Retina (tissue), 1 donor: ENCODE data around the gene TMA7B.

ENCODE experiments used
- DNase-seq: peaks from one replicate; pipeline ENCODE4 v3.0.0-alpha.2; 2016

TMA7B gene

DNA sequence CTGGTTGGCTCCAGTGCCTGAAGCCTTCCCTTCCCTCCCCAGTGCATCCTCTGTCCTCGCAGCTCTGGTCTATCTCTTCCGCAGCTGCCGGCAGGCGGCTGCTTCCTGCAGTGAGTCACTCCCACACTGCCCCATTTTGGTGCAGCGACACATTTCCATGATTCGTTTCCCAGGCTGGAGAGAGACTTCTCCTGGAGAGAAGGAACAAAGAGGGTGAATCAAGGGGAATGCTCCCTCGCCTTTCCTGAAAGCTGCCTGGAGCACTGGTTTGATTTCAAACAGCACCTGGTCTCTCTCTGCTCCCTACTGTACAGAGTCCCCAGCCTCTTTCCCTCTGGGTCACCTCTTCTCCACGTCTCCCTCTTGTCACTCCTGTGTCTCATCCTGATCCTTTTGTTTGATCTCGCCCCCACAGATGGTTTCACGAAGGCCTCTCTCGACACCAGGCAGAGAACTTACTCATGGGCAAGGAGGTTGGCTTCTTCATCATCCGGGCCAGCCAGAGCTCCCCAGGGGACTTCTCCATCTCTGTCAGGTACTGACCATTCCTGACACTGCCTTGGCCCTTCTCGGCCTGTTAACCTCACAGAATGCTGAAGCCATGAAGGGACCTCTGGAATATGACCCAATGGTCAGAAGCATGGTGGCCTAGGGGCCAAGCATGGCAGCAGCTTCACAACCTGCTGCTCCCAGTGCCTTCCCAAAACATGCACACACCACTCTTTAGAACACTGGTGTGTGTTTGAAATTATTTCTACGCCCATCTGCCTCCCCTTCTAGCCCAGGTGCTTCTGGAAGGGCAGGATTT is at the start of gene TMA7B:
TSS of gene TMA7B (plus strand) at position 758 of the 808 bp plus-strand sequence. CDS start 3,978 bp downstream, outside the sequence.
- peak; percentile 61 for DNase-seq

DNA sequence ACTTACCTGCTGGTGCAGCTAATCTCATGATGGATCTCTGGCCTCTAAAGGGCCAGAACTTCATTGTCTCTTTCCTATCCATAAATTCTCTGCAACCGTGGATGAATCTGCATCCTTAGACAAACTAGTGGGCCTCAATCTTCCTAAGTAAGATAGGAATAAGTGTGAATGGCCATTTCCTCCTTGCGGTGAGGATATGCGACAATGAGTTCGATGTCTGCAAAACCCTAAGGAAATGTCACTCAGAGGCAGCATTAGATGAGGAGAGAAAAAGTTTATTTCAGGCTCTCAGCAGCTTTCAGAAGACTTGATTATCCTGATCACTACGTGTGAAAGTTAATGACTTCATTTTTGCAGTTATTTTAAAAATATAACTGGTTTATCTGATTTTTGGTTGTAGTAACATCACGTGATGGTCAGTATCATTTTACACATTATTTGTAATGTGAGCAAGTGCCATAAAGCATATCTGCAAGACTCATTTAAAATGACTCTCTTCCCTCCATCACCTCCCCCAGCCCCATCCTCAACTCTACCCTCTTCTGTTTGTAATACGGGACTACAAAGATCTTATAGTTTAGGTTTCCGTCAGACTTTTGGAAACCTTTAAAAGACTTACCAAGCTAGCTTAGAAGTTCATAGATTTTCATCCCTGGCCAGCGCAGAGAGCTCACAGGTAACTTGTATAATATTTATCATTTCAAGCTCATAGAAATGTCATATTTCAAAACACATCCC is 49.2 kb upstream of the TMA7B start:
- no peak for DNase-seq

DNA sequence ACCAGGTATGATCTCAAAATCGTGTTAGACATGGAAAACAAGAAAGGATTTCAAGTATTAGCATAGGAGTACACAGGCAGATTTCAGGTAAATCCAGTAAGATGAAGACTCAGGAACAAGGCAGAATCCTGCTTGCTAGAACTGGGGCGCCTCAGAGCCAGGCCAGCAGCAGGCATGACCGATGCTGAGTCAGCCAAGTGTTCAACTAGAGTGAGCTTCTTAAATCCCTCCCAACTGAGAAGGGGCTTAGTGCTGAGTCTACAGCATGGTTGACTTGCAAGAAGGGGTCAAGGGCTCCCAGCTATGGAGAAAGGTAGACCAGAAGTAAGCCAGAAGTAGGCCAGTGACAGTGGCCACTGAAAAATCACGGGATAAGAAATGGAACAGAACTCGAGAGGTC is 46.9 kb upstream of the TMA7B start:
- DNase-seq, result peak; percentile 26

DNA sequence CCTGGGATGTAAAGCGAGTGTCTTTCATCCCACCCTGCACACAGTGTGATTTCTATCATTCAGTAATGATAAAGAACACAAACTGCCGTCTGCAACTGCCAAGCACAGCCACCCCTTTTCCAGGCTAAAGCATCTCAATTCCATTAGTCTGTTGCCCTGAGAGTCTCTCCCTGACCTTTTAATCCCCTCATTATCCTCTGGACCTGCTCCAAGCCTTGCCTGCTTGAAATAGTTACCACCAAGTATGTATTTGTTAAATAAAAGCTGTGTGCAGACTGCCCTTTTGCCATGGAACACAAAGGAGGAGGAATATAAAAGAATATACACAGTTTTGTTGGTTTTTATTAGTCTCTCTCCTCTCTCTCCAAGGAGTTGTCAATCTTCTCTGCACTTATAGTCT is 46.3 kb upstream of the TMA7B start:
- DNase-seq, result peak; percentile 26

DNA sequence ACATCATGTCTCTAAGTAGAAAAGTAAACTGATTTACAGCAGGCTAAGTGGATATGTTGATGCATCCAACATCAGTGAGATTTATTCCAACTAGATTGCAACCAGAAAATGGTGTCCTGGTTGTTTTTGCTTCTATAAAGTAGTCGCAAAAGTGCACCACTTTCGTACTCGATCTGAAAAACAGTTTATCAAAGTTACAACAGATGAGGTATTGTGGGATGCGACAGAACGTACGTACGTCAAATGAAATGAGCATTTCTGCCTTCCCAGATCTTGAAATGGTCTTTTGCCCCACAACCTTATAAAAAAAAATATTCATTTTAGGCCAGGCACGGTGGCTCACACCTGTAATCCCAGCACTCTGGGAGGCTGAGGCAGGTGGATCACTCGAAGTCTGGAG is 45.6 kb upstream of the TMA7B start:
- no peak for DNase-seq

DNA sequence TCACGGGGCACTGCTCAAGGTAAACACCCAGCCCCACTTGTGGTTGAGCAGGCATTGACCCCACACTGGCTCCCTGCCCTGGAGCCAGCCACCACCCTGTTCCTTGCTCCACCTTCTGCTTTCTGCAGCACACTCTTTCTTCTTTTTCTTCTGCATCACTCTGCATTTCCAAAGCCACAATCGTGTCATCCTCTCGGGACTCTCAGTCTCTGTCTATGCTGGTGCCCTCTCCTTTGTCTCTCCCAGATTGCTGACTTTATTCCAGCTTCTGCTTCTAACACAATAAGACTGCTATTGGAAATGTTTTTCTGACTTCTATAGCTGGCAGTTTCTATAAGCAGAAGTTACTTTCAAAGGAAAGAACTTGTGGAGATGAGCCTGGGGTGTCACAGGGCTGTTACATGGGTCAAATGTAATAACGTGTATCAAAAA is 44.9 kb upstream of the TMA7B start:
- DNase-seq, result no peak

DNA sequence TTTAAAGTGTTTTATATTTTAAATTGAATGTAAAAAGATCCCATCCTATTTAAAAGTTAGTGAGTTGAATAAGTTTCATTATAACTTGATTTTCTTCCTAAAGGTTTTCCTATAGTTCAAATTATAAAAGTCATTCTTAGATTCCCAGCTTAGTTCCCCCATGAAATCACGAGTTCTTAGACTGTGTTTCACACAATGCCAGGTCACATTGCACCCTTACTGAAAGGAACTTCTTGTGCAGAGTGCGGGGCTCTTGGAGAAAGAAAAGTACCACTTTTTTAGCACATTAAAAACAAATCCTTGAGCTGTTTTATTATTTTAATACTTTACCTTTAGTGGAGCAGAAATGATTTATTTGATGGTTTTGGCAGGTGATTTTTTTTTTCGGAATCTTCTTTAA is 43.7 kb upstream of the TMA7B start:
- no peak for DNase-seq

DNA sequence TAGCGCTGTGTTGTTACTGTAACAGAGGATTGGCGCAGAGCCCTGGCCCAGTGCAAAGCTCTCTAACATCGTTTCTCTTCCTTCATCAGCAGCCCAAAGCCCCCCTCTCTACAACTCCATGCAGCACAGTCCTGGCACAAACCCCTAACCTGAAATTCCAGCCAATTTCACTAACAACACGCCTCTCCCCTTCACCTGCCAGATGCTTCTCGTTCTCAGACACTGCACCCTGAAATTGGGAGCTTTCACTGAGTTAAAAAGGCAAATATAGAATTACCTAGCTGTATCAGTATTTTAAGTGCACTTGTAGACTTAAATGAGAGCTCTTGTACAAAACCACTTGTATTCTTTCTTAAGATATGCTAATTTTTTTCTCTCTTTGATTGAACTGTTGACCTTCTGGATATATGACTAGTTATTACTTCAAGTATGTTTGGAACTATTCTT is 43.0 kb upstream of the TMA7B start:
- no peak for DNase-seq

DNA sequence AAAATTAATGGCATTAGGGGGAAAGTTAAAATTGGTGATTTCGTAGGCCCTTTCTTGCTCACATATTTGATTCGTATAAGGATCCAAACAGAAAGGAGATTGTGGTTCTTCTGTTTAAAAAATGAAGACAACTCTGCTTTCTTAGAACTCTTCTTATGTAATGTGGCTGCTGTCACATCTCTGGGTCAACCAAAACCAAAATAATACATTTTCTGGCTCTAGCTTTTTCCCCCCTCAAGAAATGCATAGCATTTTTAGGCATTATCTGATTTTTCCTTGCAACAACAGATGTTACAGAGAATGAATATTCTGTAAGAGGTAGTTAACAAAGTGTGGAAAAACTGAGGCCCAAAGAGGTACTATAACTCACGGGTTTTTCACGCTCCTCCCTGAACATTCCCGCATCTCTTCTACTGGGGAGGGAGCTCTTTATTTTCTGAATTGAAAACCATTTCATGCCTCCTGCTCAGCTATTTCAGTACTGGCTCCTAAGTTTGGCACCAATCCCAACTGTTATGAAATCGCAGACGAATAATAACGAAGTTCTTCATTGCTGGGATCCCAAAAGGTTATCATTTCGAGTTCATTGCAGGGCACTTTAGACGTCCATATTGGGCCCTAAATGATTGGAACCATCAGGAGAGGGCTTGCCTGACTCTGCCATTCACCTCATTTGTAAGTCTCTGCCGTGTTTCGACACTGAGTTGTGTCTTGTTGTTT is 42.3 kb upstream of the TMA7B start:
- no peak for DNase-seq

DNA sequence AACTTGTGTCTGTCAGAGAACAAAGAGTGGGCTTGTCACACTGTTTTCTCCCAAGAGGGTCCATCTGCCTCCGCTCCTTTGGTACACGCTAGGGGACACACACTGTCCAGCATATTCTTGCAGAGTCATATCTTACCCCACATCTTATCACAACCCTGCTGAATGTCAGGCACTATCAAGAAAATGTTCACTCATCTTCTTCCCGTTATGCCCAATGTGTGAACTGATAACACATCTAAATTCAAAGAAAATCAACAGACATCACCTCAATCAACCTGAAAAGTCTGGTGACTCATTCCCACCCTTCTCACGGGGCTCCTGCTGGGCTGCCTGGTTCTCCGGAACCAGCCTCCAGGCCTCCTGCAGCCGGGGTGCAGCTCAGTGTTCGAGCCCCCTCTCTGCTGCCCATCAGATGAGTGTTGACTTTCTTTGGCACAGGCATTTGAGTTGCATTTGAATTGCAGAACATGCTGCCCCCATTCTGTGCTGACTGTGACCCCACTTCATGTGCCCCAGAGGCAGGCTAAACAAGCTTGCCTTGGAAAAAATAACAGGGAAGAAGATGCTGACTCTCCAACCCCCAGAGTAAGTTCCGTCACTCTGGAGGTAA is 40.0 kb upstream of the TMA7B start:
- DNase-seq, result no peak

DNA sequence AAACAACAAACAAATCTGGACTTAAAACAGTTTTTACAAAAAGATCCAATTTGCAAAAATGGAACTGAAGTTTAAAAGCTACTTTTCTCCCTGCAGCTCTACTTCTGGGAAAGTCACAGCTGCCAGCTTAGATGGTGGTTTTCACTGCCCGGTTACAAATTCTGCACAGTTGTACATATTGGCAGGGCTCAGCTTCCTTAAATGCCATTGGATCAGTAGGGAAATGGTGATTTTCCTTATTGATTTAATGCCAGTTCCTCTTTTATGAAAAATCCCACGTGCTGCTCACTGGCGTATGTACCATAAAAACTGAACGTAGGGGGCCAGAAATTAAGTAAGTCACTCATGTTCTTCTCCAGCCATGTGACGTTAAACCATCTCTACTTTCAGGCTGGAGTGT is 36.5 kb upstream of the TMA7B start:
- no peak for DNase-seq

DNA sequence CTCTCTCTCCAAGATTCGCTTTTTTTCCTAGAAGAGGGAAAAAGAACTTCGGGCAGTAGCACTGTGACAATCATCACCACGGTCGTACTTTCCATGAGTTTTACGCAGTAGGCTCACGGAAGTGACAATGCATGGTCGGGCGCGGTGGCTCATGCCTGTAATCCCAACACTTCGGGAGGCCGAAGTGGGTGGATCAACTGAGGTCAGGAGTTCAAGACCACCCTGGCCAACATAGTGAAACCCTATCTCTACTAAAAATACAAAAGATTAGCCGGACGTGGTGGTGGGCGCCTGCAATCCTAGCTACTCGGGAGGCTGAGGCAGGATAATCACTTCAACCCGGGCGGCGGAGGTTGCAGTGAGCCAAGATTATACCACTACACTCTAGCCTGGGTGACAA is 35.9 kb upstream of the TMA7B start:
- DNase-seq, result no peak

DNA sequence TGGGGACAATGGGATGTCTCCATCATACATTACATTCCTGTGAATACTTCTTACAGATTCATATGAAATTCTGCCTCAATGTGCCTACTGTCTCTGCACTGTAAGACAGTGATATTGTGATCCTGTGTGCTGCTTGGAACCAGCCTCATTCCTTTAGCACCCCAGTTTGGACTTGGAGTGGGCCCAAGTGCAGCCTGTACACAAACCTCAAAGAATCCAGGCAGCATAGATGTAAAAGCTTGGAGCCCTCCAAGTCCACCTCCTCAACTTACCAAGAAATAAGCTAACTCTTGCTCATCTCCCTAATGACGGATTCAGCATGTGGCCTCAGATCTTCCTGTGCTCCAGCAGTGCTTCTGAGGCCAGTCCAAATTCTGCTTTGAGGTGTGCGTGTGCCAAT is 34.9 kb upstream of the TMA7B start:
- DNase-seq, result no peak

DNA sequence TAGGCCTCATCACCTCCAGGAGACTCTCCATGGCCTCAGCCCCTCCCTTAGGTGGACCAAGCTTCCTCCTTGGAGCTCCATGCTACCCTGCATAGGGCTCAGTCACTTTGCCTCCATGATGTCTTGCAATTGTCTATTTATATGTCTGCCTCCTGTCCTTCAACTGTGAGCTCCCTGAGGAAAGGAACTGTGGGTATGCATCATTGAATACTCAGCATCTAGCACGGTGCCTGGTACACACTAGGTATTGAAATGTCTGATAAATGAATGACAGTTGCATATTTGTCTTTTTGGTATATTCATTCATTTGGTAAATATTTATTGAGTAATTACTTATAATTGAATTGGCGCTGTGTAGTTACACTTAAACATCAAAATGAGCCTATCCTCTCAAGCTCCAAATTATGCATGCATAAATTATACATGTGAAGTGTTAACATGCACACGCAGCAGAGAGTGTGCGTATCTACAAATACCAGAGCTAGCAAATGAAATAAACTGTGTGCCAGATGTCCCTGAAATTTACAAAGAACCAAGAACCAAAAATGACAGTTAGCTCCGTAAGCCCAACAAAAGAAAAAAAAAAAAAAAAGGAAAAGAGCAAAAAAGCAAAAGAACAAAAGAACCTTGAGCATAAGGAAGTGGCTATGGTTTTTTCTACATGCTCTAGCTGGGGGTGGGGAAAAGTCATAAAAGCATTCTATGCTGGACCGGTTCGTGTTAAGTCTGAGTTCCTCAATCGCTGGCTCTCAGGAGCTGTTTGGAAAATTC is 34.1 kb upstream of the TMA7B start:
- DNase-seq, result no peak

DNA sequence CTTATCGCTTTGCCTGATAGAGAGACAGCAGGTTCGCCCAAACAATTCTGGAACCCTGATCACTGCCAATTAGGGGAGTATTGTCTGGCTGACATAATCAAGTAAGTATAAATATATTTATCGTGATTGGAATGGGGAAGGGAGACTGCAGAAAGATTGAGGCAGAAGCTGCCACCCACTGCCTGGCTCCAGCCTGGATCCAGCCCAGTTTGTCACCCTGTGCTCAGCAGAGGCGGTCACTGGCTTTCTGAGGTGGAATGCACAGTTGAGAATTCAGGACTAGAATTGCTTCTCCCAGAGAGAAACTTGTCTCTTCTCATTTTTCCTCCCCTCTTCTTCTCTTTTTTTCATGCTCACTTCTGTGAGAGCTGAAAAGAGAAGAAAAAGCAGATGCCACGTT is 33.4 kb upstream of the TMA7B start:
- no peak for DNase-seq

DNA sequence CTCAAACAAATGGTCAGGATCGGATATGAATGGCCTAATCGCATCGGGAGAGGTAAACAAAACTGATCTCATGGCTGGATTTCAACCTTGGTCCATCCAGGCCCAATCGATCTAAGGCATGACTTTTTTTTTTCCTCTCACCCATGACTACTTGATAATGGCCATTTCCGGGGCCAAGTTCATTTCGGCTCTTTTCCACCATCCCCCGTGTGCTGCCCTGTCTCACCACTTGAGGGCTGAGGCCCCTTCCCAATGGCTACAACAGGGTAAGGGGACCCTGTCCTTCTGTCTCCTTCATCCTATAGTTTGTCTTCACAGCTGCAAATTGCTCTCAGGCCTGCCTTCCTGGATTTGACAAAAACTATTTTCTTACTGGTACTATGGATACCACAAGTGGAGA is 32.7 kb upstream of the TMA7B start:
- DNase-seq, result no peak

DNA sequence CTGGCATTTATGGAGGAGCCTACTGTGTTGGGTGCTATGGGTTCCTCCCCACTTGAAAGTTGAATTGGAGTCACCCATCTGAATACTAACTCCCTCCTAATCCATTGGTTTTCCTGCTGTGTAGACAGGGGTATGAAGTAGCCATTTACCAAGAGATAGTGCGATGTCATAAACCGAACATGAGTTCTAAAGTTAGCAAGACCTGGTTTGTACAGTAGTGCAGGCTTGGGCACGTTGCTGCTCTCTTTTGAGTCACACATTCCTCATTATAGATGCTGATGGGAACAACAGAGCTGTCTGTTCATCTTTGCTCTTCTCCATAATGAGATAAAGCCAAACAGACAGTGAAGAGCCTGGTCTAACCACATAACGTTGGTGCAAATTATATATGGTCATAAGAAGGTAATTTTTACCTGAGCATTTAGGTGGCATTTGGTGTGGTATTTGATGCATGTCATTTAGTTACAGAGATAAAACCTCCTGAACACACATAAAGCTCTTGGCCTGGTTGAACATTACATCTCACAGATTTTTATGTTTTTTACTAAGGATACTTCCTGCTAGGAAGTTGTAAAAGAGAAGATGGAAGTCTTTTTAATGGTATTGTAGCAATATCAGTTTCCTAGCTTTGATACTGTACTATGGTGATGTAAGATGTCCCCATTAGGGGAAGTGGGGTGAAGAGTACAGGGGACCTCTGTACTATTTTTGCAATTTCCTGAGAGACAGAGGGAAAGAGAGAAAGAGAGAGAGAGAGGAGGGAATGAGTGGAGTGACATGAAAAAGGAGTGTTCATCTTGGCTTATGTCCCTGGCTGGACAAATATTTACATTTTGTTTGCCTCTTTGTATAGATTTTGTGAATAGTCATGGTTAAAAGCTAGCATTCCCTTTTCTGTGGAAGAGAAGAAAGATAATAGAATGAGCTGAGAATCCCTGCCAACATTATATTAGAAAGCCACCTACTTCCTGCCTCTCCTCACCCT is 31.4 kb upstream of the TMA7B start:
- no peak for DNase-seq

DNA sequence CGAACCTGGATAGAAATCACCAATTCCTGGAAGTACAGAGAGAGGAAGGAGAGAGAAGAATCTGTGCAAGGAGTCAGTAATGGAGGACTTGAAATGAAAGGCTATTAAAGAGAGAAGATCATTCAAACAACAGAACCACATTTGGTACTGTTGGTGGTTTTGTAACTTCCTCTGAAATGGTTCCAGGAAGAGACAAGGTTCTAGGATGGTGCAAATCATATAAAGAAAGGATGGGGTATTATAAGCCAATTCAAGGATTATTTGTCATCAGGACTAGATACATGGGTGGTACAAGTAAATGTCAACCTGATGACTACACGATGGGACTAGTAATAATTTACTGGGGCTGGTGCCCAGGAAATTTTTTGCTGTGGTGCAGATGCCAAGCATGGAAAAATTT is 28.9 kb upstream of the TMA7B start:
- DNase-seq, result no peak

DNA sequence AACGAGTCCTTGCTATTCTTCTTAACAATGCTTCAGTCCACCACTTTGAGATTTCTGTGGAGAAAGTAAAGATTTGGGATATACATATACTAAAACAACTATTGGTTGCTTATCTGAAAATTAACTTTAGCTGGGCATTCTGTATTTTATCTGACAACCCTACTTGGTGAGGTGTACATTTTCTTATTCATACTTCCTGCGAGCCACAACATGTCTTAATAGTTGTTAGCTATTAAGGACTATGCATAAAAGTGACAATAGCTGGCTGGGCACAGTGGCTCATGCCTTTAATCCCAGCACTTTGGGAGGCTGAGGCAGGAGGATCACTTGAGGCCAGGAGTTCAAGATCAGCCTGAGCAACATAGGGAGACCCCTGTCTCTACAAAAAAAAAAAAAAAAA is 28.0 kb upstream of the TMA7B start:
- no peak for DNase-seq

DNA sequence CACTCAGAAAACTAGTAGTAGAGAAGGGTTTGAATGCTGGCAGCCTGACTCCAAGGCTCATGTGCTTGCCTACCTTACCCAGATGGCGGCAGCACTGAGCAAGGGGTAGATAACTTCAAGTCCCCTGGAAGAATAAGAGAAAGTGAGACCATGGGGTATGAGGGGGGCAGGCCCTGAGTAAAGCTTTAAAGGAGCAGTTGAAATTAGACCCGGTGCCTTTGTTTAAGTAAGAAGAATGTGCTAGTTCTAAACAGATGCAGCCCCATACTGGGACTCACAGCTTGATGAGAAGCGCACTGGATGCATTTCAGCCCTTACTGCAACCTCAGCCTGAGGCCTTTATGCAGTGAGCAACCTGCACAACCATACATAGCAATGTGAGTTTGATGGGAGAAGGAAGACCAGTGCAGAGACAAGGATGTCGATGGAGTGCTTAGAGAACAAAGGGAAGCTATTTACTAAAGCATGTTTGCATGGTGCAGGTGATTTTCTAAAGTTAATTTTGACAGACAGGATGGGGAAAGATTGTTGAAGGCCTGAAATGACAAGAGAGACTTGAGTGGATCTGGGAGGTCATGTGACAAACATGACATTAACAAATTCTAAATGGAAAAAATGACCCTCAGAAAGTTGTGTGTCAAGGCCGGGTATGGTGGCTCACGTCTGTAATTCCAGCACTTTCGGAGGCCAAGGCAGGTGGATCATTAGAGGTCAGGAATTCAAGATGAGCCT is 27.1 kb upstream of the TMA7B start:
- no peak for DNase-seq
